NT2/D1 (cell line): ENCODE data around the gene TMPRSS11A.

Experiments used
- YY1 ChIP-seq: IDR thresholded peaks from 2 replicates; pipeline ENCODE4 v1.6.1; 2011; ENCODE audit not compliant: insufficient read length, insufficient read depth
- ZNF274 ChIP-seq: IDR thresholded peaks from 2 replicates; pipeline ENCODE4 v1.6.1; 2011; ENCODE audit warnings: mild to moderate bottlenecking, low read depth, low read length

DNA sequence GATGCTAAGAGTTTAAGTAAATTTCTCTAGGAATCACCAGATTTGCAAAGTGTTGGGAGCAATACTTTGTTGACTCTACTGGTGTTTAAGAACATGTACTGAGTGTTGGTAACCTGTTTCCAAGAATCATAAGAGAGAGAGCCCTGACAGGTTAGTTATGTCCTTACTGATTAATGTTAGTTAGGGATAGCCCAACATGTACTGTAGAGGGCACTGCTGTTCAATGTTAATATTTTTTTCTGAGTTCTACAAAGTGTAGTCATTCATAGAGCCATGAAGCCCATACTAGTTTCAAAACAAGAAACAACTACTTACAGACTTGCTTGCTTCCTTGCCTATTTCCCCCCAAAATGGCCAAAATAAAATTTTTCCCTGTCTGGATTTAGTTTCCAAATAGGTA, 91.4 kb downstream of the TMPRSS11A start:
- TF ChIP-seq ZNF274 (no peak), YY1 (no peak)
